Neuronal stem cell (in vitro differentiated cells): Measurements from ENCODE around the gene JAKMIP1.
A peak's percentile ranks its signal among the peaks of the same experiment; 100 is the strongest.

Experiments used
- DNase-seq: peaks from one replicate; pipeline ENCODE4 v3.0.0-alpha.2; 2013; ENCODE audit warnings: low spot score
- H2AFZ ChIP-seq: one replicate; pipeline ENCODE4 v1.6.1; 2013; ENCODE audit warnings: mild to moderate bottlenecking, low read length, inconsistent platforms
- H2AK5ac ChIP-seq: 2 replicates; pipeline ENCODE4 v1.6.1; 2013; ENCODE audit warnings: low read depth, mild to moderate bottlenecking, inconsistent platforms, low read length, moderate library complexity, mixed read lengths
- H2BK120ac ChIP-seq: 2 replicates; pipeline ENCODE4 v1.6.1; 2013; ENCODE audit warnings: low read depth, mild to moderate bottlenecking, inconsistent platforms, low read length, moderate library complexity, mixed read lengths
- H2BK12ac ChIP-seq: one replicate; pipeline ENCODE4 v1.6.1; 2013; ENCODE audit warnings: low read length, inconsistent platforms
- H2BK15ac ChIP-seq: 2 replicates; pipeline ENCODE4 v1.6.1; 2013; ENCODE audit warnings: mild to moderate bottlenecking, low read length, inconsistent platforms, mixed read lengths
- H2BK5ac ChIP-seq: one replicate; pipeline ENCODE4 v1.6.1; 2013; ENCODE audit warnings: inconsistent platforms, mild to moderate bottlenecking, low read length, moderate library complexity
- H3K14ac ChIP-seq: one replicate; pipeline ENCODE4 v1.6.1; 2013; ENCODE audit warnings: low read length, inconsistent platforms
- H3K18ac ChIP-seq: 2 replicates; pipeline ENCODE4 v1.6.1; 2013; ENCODE audit warnings: low read length, inconsistent platforms
- H3K23ac ChIP-seq: 2 replicates; pipeline ENCODE4 v1.6.1; 2013; ENCODE audit warnings: low read depth, mild to moderate bottlenecking, mixed read lengths, low read length, inconsistent platforms; ENCODE audit not compliant: poor library complexity
- H3K27ac ChIP-seq: replicated peaks from 3 replicates; pipeline ENCODE4 v1.5.1; 2013; ENCODE audit warnings: low read length, inconsistent platforms
- H3K27me3 ChIP-seq, 3 experiments: 2 replicates each; pipeline ENCODE4 v1.6.1; 2013; ENCODE audit warnings: low read length in 3 of 3, mild to moderate bottlenecking in 2 of 3, inconsistent platforms in 1 of 3, low read depth in 1 of 3, mixed read lengths in 1 of 3, moderate library complexity in 1 of 3; ENCODE audit not compliant: control insufficient read depth in 3 of 3, insufficient read depth in 3 of 3
- H3K36me3 ChIP-seq, 2 donors: replicated peaks in 1 of 2; 2 replicates each; pipeline ENCODE4 v1.6.1; 2013; ENCODE audit warnings: low read length in 2 of 2; ENCODE audit not compliant: control insufficient read depth in 2 of 2, insufficient read depth in 2 of 2
- H3K4ac ChIP-seq: 2 replicates; pipeline ENCODE4 v1.6.1; 2013; ENCODE audit warnings: inconsistent platforms, mild to moderate bottlenecking, low read length, moderate library complexity
- H3K4me1 ChIP-seq, 2 donors: 1 replicate in 1 of 2; 2 replicates in 1 of 2; pipeline ENCODE4 v1.6.1; 2013; ENCODE audit warnings: low read length in 2 of 2, low read depth in 1 of 2; ENCODE audit not compliant: control insufficient read depth in 2 of 2, insufficient read depth in 1 of 2
- H3K4me2 ChIP-seq: one replicate; pipeline ENCODE4 v1.6.1; 2013; ENCODE audit warnings: mild to moderate bottlenecking, low read length, inconsistent platforms; ENCODE audit not compliant: insufficient read depth, poor library complexity, severe bottlenecking
- H3K4me3 ChIP-seq, 2 donors: 2 replicates each; pipeline ENCODE4 v1.5.1; 2013; ENCODE audit warnings: low read length in 2 of 2, mild to moderate bottlenecking in 2 of 2, inconsistent platforms in 1 of 2, moderate library complexity in 1 of 2
- H3K79me1 ChIP-seq: one replicate; pipeline ENCODE4 v1.6.1; 2013; ENCODE audit warnings: low read depth, mild to moderate bottlenecking, inconsistent platforms, low read length, moderate library complexity
- H3K9ac ChIP-seq: one replicate; pipeline ENCODE4 v1.6.1; 2013; ENCODE audit warnings: mild to moderate bottlenecking, low read depth, low read length, inconsistent platforms; ENCODE audit not compliant: poor library complexity
- H3K9me3 ChIP-seq, 2 donors: replicated peaks in 1 of 2; 2 replicates each; pipeline versions ENCODE3 to v1.6.1; 2013; ENCODE audit warnings: low read length in 2 of 2, mild to moderate bottlenecking in 2 of 2, inconsistent platforms in 1 of 2, low read depth in 1 of 2, mixed read lengths in 1 of 2, moderate library complexity in 1 of 2; ENCODE audit not compliant: control insufficient read depth in 2 of 2, insufficient read depth in 1 of 2
- H4K8ac ChIP-seq: one replicate; pipeline ENCODE4 v1.6.1; 2013; ENCODE audit warnings: low read depth, mild to moderate bottlenecking, inconsistent platforms, low read length, moderate library complexity
- H4K91ac ChIP-seq: one replicate; pipeline ENCODE4 v1.6.1; 2013; ENCODE audit warnings: low read length, low read depth, mild to moderate bottlenecking, inconsistent platforms; ENCODE audit not compliant: poor library complexity
- WGBS, 2 donors: extraction: QIAGEN DNeasy Blood & Tissue Kit; methylation state at CpG; one replicate each; pipeline ENCODE4 v1.1.7; 2013; ENCODE audit warnings: missing lambda C conversion rate in 2 of 2, mixed read lengths in 1 of 2; ENCODE audit not compliant: insufficient read length in 2 of 2, insufficient replicate concordance in 1 of 2; ENCODE audit errors: extremely low coverage in 2 of 2; 5-methylcytosine and 5-hydroxymethylcytosine counted together

Gene JAKMIP1

DNA sequence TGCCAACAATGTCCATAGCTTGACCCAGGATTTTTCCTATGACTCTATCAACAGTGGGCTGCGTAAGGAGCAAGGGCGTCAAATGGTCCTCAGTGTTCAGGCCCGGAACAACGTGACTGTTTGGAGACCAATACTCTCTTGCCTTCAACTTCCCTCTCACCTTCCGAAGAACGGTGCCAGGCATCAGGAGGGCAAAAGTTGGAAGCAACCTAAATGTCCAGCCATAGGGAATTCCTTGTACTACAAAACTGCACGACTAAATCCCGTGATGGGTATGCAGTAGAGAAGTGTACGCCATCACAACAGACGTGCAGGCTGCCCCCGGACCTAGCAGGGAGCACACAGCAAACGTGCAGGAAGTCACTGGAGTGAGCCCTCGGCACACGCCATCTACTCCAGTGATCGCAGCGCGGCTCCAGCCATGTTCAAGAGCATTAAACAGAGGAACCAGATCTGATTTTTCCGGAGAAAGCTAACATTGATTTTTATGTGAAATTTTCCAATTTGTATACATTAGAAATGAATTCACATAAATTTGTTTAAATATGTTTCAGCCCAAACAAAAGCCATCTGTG is 79.0 kb downstream of the JAKMIP1 start:
- H2BK15ac ChIP-seq: no peak overlapping the region
- H2BK120ac ChIP-seq: no peak overlapping the region
- DNase-seq: no peak
- H3K4ac ChIP-seq: no peak overlapping the region
- peaks cover 0 to 30% (median 2%) of the 10 kb centered on the region in 3 experiments for H3K27me3 ChIP-seq
- H3K4me2 ChIP-seq: no peak overlapping the region
- no peak overlapping the region for H3K23ac ChIP-seq
- no peak overlapping the region for H2AK5ac ChIP-seq
- no peaks in the 10 kb centered on the region for H3K79me1 ChIP-seq
- H2BK5ac ChIP-seq: no peak overlapping the region
- H4K91ac ChIP-seq: no peak overlapping the region
- no peak overlapping the region for H4K8ac ChIP-seq
- no peak overlapping the region for H3K4me3 ChIP-seq
- no peak overlapping the region for H3K14ac ChIP-seq
- peaks cover 0 to 2% of the 10 kb centered on the region in 2 donors for H3K4me1 ChIP-seq
- no peak overlapping the region for H2AFZ ChIP-seq
- no peak overlapping the region for H3K18ac ChIP-seq
- no peak overlapping the region for H3K27ac ChIP-seq
- WGBS, 2 donors: no CpG with 5 or more reads among the region's 18 CpGs
- no peak overlapping the region for H3K9ac ChIP-seq
- H3K36me3 ChIP-seq: no peaks in the 10 kb centered on the region
- H2BK12ac ChIP-seq: no peak overlapping the region
- no peaks in the 10 kb centered on the region for H3K9me3 ChIP-seq

- Histone ChIP-seq H3K4me2 (no peak overlapping the region), H2BK5ac (no peak overlapping the region), H3K18ac (no peak overlapping the region), H3K4me3 (no peak overlapping the region), H3K9ac (no peak overlapping the region), H2BK120ac (no peak overlapping the region), H2AK5ac (no peak overlapping the region), H2BK12ac (no peak overlapping the region), H3K27ac (no peak overlapping the region), H4K8ac (no peak overlapping the region), H3K9me3 (no peaks in the 10 kb centered on the region), H4K91ac (no peak overlapping the region), H2AFZ (no peak overlapping the region), H2BK15ac (no peak overlapping the region), H3K23ac (no peak overlapping the region), H3K4ac (no peak overlapping the region), H3K36me3 (no peaks in the 10 kb centered on the region), H3K79me1 (no peaks in the 10 kb centered on the region), H3K14ac (no peak overlapping the region), H3K27me3 (peaks cover 0 to 38% (median 0%) of the 10 kb centered on the region in 3 experiments), H3K4me1 (peaks cover 0 to 2% of the 10 kb centered on the region in 2 donors)
- no peak for DNase-seq
- no CpG with 5 or more reads among the region's 6 CpGs for WGBS, 2 donors
Observed at GRCh38 chr4:6120361-6120760, 80.0 kb downstream of the JAKMIP1 start.

DNA sequence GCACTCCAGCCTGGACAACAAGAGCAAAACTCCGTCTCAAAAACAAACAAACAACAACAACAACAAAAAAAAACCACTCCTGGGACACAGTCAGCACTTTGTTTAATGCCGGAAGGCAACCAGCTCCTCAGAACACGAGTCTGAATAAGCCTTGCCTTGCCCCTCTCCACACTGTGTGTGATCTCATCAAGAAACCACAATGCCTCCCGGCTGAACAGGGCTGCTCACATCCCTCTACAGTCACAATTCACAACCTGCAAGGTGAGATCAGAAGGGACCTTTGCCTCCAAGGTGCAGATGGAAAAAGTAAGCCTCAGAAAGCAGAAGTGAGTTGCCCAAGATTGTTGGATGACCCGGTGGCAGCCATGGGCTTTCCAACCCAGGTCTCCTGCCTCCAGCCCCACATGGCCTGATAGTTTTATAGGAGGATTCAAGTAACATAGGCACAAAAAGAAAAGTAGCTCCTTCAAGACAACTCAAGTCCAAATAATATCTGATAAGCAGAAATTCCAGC is 80.8 kb downstream of the JAKMIP1 start:
- no peak overlapping the region for H3K14ac ChIP-seq
- no peak overlapping the region for H3K4me3 ChIP-seq
- no peak overlapping the region for H2AK5ac ChIP-seq
- H3K79me1 ChIP-seq: no peaks in the 10 kb centered on the region
- no peak overlapping the region for H4K8ac ChIP-seq
- peaks cover 0 to 2% of the 10 kb centered on the region in 2 donors for H3K4me1 ChIP-seq
- no peak overlapping the region for H2BK12ac ChIP-seq
- no peak overlapping the region for H3K27ac ChIP-seq
- no peak overlapping the region for H2BK5ac ChIP-seq
- no peak overlapping the region for H3K18ac ChIP-seq
- H3K9me3 ChIP-seq: no peaks in the 10 kb centered on the region
- no peak overlapping the region for H2BK15ac ChIP-seq
- WGBS, 2 donors: no CpG with 5 or more reads among the region's 5 CpGs
- H4K91ac ChIP-seq: no peak overlapping the region
- H3K36me3 ChIP-seq: no peaks in the 10 kb centered on the region
- no peak overlapping the region for H3K9ac ChIP-seq
- H3K23ac ChIP-seq: no peak overlapping the region
- DNase-seq: no peak
- peaks cover 0 to 38% (median 0%) of the 10 kb centered on the region in 3 experiments for H3K27me3 ChIP-seq
- H2BK120ac ChIP-seq: no peak overlapping the region
- no peak overlapping the region for H3K4me2 ChIP-seq
- H3K4ac ChIP-seq: no peak overlapping the region
- no peak overlapping the region for H2AFZ ChIP-seq

GRCh38 chr4:6118201-6118600 is 82.1 kb downstream of the JAKMIP1 start:
- Histone ChIP-seq H2BK12ac (no peak overlapping the region), H3K4me2 (no peak overlapping the region), H3K79me1 (no peaks in the 10 kb centered on the region), H3K36me3 (no peaks in the 10 kb centered on the region), H3K23ac (no peak overlapping the region), H3K9ac (no peak overlapping the region), H3K4me1 (peaks cover 0 to 2% of the 10 kb centered on the region in 2 donors), H3K9me3 (no peaks in the 10 kb centered on the region), H2BK120ac (no peak overlapping the region), H3K14ac (no peak overlapping the region), H3K27me3 (peaks cover 0 to 38% (median 0%) of the 10 kb centered on the region in 3 experiments), H3K4ac (no peak overlapping the region), H2BK5ac (peak overlapping the region; percentile 94), H4K8ac (no peak overlapping the region), H2BK15ac (no peak overlapping the region), H2AFZ (no peak overlapping the region), H2AK5ac (peak overlapping the region; percentile 40), H3K27ac (no peak overlapping the region), H3K4me3 (no peak overlapping the region), H3K18ac (no peak overlapping the region), H4K91ac (no peak overlapping the region)
- WGBS, 2 donors: no CpG with 5 or more reads among the region's 7 CpGs
- DNase-seq: no peak
